ENCODE data around the gene PNMA8A.

PNMA8A gene

DNA sequence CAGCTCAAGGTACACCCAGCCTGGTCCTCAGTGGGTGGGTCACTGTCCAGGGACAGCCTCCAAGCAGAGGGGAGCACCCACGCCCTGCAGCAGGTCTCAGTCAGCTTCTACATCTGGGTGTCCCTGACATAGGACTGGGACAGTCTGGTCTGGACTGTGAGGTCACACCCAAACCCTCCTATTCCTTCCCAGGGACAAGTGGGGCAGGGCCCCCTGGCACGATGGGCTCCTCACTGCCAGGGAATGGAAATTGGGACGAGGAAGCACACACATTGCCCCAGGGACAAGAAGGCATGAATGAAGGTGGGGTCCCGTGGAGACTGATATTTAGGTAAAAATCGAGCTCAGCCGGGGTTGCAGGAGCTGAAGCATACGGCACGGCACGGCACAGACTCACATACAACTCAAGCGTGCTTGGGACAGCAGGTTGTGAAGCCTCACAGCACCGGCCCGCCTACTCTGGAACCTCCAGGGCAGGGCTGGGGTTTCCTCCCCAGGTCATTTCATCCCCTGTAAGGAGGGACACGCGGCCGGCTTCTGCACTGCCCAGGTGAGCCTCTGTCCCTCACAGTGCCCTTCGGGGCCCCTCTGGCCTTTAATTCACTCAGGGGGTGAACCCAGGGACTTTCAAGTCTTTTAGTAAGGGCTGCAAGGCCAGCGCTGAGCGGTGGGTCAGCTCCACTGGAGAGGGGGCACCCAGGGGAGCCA lies 20.8 kb upstream of the PNMA8A start:
- Histone ChIP-seq H3K9me3 (ENCODE audit: low read length) (no peaks in the 10 kb centered on the region), H3K27ac (ENCODE audit: low read depth, low read length) (no peak overlapping the region), H3K4me1 (ENCODE audit: insufficient read depth, low read length) (peaks cover 14% of the 10 kb centered on the region), H3K4me3 (ENCODE audit: low read depth in 1 of 2, low read length in 2 of 2) (no peak overlapping the region), H3K27me3 (ENCODE audit: control insufficient read depth in 1 of 2, insufficient read depth in 2 of 2, low read length in 2 of 2) (peaks cover 12 to 57% of the 10 kb centered on the region in 2 donors), H3K36me3 (ENCODE audit: insufficient read depth, low read length) (no peaks in the 10 kb centered on the region), H3K9ac (ENCODE audit: low read length) (no peak overlapping the region)

- H3K4me1 ChIP-seq (ENCODE audit: insufficient read depth, low read length) = peaks cover 15% of the 10 kb centered on the region
- no peak overlapping the region for H3K9ac ChIP-seq (ENCODE audit: low read length)
- peaks cover 12 to 60% of the 10 kb centered on the region in 2 donors for H3K27me3 ChIP-seq (ENCODE audit: control insufficient read depth in 1 of 2, insufficient read depth in 2 of 2, low read length in 2 of 2)
- H3K4me3 ChIP-seq (ENCODE audit: low read depth in 1 of 2, low read length in 2 of 2) = no peak overlapping the region
- H3K9me3 ChIP-seq (ENCODE audit: low read length) = no peaks in the 10 kb centered on the region
- H3K36me3 ChIP-seq (ENCODE audit: insufficient read depth, low read length) = no peaks in the 10 kb centered on the region
- H3K27ac ChIP-seq (ENCODE audit: low read depth, low read length) = no peak overlapping the region
Observed at GRCh38 chr19:46490774-46491173, 19.4 kb upstream of the PNMA8A start.

- Histone ChIP-seq H3K27me3 (ENCODE audit: control insufficient read depth in 1 of 2, insufficient read depth in 2 of 2, low read length in 2 of 2) (peaks cover 12 to 60% of the 10 kb centered on the region in 2 donors), H3K27ac (ENCODE audit: low read depth, low read length) (no peak overlapping the region), H3K4me3 (ENCODE audit: low read depth in 1 of 2, low read length in 2 of 2) (peak overlapping the region in 1 of 2 donors; percentile 18), H3K9ac (ENCODE audit: low read length) (no peak overlapping the region), H3K9me3 (ENCODE audit: low read length) (no peaks in the 10 kb centered on the region), H3K36me3 (ENCODE audit: insufficient read depth, low read length) (no peaks in the 10 kb centered on the region), H3K4me1 (ENCODE audit: insufficient read depth, low read length) (peaks cover 15% of the 10 kb centered on the region)
Observed at GRCh38 chr19:46489445-46490272, 18.3 kb upstream of the PNMA8A start.

DNA sequence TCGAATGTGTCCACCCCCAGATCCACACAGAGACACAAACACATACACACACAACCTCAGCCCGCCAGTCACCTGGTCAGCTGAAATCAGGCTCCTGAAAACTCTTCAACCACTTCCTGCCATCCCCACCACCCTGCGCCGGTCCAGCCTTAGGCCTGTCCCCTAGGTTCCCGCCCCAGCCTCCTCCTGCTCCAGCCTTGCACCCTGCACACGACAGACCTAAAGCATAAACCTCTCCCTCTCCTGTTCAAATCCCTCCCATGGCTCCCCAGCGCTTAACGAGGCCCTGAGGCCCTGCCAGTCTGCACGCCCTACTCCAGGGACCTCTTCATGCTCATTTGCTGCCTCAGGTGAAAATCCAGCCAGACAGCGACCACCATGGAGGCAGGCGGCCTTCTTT lies 17.2 kb upstream of the PNMA8A start:
- Histone ChIP-seq H3K27me3 (ENCODE audit: control insufficient read depth in 1 of 2, insufficient read depth in 2 of 2, low read length in 2 of 2) (peaks cover 12 to 53% of the 10 kb centered on the region in 2 donors), H3K4me3 (ENCODE audit: low read depth in 1 of 2, low read length in 2 of 2) (no peak overlapping the region), H3K36me3 (ENCODE audit: insufficient read depth, low read length) (no peaks in the 10 kb centered on the region)

DNA sequence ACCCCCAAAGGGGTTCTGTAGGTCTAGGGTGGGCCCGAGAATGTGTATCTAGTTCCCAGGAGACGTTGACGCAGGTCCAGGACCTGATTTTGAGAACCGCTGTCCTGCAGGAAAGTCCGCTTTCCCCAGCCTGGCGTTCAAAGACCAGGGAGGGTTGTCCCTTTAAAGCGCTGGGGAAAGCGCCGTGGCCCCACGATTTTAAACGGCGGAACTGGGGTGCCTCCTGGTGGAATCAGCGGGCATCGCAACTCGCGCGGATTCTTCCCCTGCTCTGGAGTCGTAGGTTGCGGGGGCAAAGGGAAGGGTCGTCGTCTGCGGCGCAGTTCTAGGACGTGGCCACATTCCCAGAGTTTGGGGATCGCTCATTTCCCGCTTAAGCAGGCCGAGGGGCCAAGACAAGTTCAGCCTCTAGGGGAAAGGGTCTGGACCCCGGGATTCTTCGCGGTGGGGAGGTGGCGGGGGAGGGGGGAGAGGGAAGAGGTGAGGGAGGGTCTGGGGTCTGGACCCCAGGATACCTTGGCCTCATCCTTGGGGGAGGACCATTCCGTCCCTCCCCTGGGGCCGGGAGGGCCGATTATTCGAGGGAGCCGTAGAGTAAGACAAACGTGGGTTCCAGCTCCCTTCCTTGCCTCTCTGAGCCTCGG lies 16.6 kb upstream of the PNMA8A start:
- Histone ChIP-seq H3K4me1 (ENCODE audit: insufficient read depth, low read length) (peaks cover 15% of the 10 kb centered on the region), H3K36me3 (ENCODE audit: insufficient read depth, low read length) (no peaks in the 10 kb centered on the region), H3K27ac (ENCODE audit: low read depth, low read length) (no peak overlapping the region), H3K4me3 (ENCODE audit: low read depth in 1 of 2, low read length in 2 of 2) (peak overlapping the region; percentile 12 to 49), H3K9ac (ENCODE audit: low read length) (no peak overlapping the region), H3K9me3 (ENCODE audit: low read length) (no peaks in the 10 kb centered on the region), H3K27me3 (ENCODE audit: control insufficient read depth in 1 of 2, insufficient read depth in 2 of 2, low read length in 2 of 2) (peaks cover 12 to 48% of the 10 kb centered on the region in 2 donors)

More for the DNA sequence above, 17.2 kb upstream of the PNMA8A start:
- H3K27ac ChIP-seq (ENCODE audit: low read depth, low read length) = no peak overlapping the region
- H3K9ac ChIP-seq (ENCODE audit: low read length) = no peak overlapping the region
- H3K4me1 ChIP-seq (ENCODE audit: insufficient read depth, low read length) = peaks cover 15% of the 10 kb centered on the region
- H3K9me3 ChIP-seq (ENCODE audit: low read length) = no peaks in the 10 kb centered on the region

GRCh38 chr19:46487178-46487801 lies 15.9 kb upstream of the PNMA8A start:
- Histone ChIP-seq H3K36me3 (ENCODE audit: insufficient read depth, low read length) (no peaks in the 10 kb centered on the region), H3K4me1 (ENCODE audit: insufficient read depth, low read length) (peaks cover 10% of the 10 kb centered on the region), H3K27ac (ENCODE audit: low read depth, low read length) (no peak overlapping the region), H3K27me3 (ENCODE audit: control insufficient read depth in 1 of 2, insufficient read depth in 2 of 2, low read length in 2 of 2) (peaks cover 12 to 42% of the 10 kb centered on the region in 2 donors), H3K9ac (ENCODE audit: low read length) (no peak overlapping the region), H3K4me3 (ENCODE audit: low read depth in 1 of 2, low read length in 2 of 2) (peak overlapping the region; percentile 12 to 49), H3K9me3 (ENCODE audit: low read length) (no peaks in the 10 kb centered on the region)

GRCh38 chr19:46486358-46486757 lies 15.0 kb upstream of the PNMA8A start:
- Histone ChIP-seq H3K36me3 (ENCODE audit: insufficient read depth, low read length) (no peaks in the 10 kb centered on the region), H3K27ac (ENCODE audit: low read depth, low read length) (no peak overlapping the region), H3K9ac (ENCODE audit: low read length) (no peak overlapping the region), H3K4me1 (ENCODE audit: insufficient read depth, low read length) (peaks cover 9% of the 10 kb centered on the region), H3K27me3 (ENCODE audit: control insufficient read depth in 1 of 2, insufficient read depth in 2 of 2, low read length in 2 of 2) (peaks cover 12 to 32% of the 10 kb centered on the region in 2 donors), H3K4me3 (ENCODE audit: low read depth in 1 of 2, low read length in 2 of 2) (no peak overlapping the region), H3K9me3 (ENCODE audit: low read length) (no peaks in the 10 kb centered on the region)

- peaks cover 9% of the 10 kb centered on the region for H3K4me1 ChIP-seq (ENCODE audit: insufficient read depth, low read length)
- H3K27me3 ChIP-seq (ENCODE audit: control insufficient read depth in 1 of 2, insufficient read depth in 2 of 2, low read length in 2 of 2) = peaks cover 12 to 24% of the 10 kb centered on the region in 2 donors
- no peak overlapping the region for H3K27ac ChIP-seq (ENCODE audit: low read depth, low read length)
- H3K36me3 ChIP-seq (ENCODE audit: insufficient read depth, low read length) = no peaks in the 10 kb centered on the region
- no peak overlapping the region for H3K4me3 ChIP-seq (ENCODE audit: low read depth in 1 of 2, low read length in 2 of 2)
- H3K9me3 ChIP-seq (ENCODE audit: low read length) = no peaks in the 10 kb centered on the region
- no peak overlapping the region for H3K9ac ChIP-seq (ENCODE audit: low read length)
Observed at GRCh38 chr19:46484656-46485055, 13.3 kb upstream of the PNMA8A start.

DNA sequence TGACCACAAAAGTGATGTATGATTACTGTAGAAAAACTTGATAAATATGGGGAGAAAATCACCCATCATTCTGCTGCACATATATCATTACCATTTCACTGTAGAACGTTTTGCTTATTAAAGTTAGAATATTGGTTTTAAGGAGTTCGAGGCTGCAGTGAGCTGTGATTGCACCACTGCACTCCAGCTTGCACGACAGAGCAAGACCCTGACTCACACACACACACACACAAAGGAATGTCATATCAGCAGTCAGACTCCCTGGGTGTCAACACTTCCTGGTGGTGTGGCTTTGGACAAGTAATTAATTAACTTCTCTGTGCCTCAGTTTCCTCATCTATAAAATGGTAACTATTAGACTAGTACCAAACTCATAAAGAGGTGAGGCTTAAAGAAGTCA lies 11.3 kb upstream of the PNMA8A start:
- Histone ChIP-seq H3K27me3 (ENCODE audit: control insufficient read depth in 1 of 2, insufficient read depth in 2 of 2, low read length in 2 of 2) (peaks cover 0 to 8% of the 10 kb centered on the region in 2 donors), H3K36me3 (ENCODE audit: insufficient read depth, low read length) (no peaks in the 10 kb centered on the region), H3K9me3 (ENCODE audit: low read length) (no peaks in the 10 kb centered on the region), H3K9ac (ENCODE audit: low read length) (no peak overlapping the region), H3K4me3 (ENCODE audit: low read depth in 1 of 2, low read length in 2 of 2) (no peak overlapping the region), H3K4me1 (ENCODE audit: insufficient read depth, low read length) (peaks cover 4% of the 10 kb centered on the region), H3K27ac (ENCODE audit: low read depth, low read length) (no peak overlapping the region)

DNA sequence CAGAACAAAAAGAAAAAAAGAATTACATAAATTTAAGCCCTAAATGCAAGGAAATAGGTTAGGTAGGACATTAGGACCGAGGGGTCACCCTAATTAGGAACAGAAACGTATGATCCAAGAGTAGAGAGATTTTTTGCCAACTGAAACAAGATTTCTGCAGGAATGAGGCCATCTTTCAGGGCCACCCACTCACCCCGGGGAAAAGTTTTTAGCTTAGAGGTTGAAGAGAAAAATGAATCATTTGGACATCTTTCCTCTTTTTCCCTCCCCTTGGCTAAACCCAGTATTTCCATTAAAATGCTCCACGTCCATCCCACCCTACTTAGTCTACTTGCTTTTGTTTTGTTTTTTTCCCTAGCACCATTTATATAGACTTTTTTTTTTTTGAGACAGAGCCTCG lies 10.6 kb upstream of the PNMA8A start:
- Histone ChIP-seq H3K27me3 (ENCODE audit: control insufficient read depth in 1 of 2, insufficient read depth in 2 of 2, low read length in 2 of 2) (peaks cover 0 to 2% of the 10 kb centered on the region in 2 donors), H3K4me3 (ENCODE audit: low read depth in 1 of 2, low read length in 2 of 2) (no peak overlapping the region), H3K9ac (ENCODE audit: low read length) (no peak overlapping the region), H3K9me3 (ENCODE audit: low read length) (no peaks in the 10 kb centered on the region), H3K4me1 (ENCODE audit: insufficient read depth, low read length) (no peaks in the 10 kb centered on the region), H3K27ac (ENCODE audit: low read depth, low read length) (no peak overlapping the region), H3K36me3 (ENCODE audit: insufficient read depth, low read length) (no peaks in the 10 kb centered on the region)

DNA sequence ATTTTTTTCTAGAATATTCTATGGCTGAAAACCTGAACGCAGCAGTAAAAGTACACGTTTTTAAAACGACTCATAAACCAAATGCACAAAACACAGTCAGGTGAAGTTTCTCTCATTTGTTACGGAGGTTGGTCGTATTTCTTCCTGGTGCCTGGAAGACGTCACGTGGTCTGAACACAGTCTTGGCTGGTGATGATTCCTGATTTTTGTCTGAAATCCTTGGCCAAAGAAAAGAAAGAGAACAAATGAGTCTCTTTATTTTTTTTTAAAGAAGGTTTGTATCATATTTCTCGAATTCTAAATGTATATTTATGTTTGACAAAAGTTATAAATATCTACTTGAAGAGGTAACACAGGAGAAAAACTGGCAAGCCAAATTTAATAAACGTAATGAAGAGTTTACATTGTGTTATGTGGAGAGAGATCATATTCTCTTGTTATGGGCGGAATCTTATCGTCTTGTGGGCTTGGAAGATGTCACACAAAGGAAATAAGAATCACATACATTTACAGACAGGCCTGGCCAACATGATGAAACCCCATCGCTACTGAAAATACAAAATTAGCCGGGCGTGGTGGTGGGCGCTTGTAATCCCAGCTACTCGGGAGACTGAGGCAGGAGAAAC lies 10.0 kb upstream of the PNMA8A start:
- H3K9me3 ChIP-seq (ENCODE audit: low read length) = no peaks in the 10 kb centered on the region
- H3K9ac ChIP-seq (ENCODE audit: low read length) = no peak overlapping the region
- no peaks in the 10 kb centered on the region for H3K36me3 ChIP-seq (ENCODE audit: insufficient read depth, low read length)
- no peak overlapping the region for H3K4me3 ChIP-seq (ENCODE audit: low read depth in 1 of 2, low read length in 2 of 2)
- no peaks in the 10 kb centered on the region for H3K4me1 ChIP-seq (ENCODE audit: insufficient read depth, low read length)
- H3K27me3 ChIP-seq (ENCODE audit: control insufficient read depth in 1 of 2, insufficient read depth in 2 of 2, low read length in 2 of 2) = no peaks in the 10 kb centered on the region
- no peak overlapping the region for H3K27ac ChIP-seq (ENCODE audit: low read depth, low read length)
